HG03521 (cell line): ENCODE data around the gene MPIG6B.
"Not testable (repeated sequence)": the region's sequence is repeated elsewhere in the genome, so short reads cannot be mapped to it uniquely, and the experiment has no call there.

Source experiments
- ATAC-seq: cut with Tn5 transposase; IDR thresholded peaks from one replicate; pipeline ENCODE4 v1.9.1; 2021; ENCODE audit warnings: mild to moderate bottlenecking, moderate library complexity; ENCODE audit not compliant: unreplicated experiment

Gene MPIG6B

GRCh38 chr6:31700740-31701401 lies 22.3 kb upstream of the MPIG6B start:
- ATAC-seq, result no peak

GRCh38 chr6:31701666-31702404 lies 21.3 kb upstream of the MPIG6B start:
- ATAC-seq, result no peak

DNA sequence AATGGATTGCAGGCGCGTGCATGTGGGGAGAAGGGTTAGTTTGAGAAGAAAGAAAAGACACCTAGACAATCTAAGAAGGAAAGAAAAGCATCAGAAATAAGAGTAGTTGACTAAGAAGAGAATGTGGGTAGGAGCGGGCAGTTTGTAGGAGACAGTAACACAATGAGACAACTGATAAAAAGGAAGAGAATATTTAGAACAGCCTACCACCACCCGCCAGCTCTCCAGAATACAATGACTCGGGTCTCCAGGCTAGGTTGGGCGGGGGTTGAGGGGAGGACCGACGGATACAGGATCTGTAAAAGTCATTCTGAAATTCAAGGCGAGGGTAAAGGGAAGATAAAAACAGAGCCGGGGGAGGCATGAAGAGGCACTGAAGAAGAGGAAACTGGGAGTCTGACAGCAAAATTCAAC lies 20.8 kb upstream of the MPIG6B start:
- ATAC-seq, result no peak

- ATAC-seq, result peak; percentile 75
Measured at GRCh38 chr6:31702819-31703716, 20.1 kb upstream of the MPIG6B start, which contains the start of gene ABHD16A. TSS of gene ABHD16A (minus strand) at chr6:31703324. CDS start at chr6:31703281, 43 bp downstream.

- ATAC-seq, result no peak
Measured at GRCh38 chr6:31705931-31706330, 17.2 kb upstream of the MPIG6B start.

DNA sequence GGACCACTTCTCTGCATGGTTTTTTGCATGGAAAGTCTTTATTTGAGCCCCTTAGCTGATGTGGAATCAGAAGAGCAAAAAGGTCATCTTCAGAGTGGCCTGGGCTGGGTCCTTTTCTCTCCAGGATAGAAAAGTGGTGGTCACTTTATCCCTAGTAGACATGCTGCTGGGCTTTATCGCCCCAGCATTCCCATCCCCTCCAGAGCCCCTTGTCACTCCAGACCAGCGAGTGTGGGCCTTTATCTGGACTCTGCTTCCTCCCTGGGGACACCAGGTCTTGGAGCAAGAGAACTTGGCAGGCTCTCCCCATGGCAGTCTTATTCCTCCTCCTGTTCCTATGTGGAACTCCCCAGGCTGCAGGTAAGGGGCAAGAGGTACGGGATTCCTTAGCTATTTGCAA lies 16.6 kb upstream of the MPIG6B start, which contains the start of gene LY6G6F:
Gene LY6G6F (plus strand): TSS at position 268 of the 400 bp plus-strand sequence. CDS start 41 bp downstream, at position 309.
- no peak for ATAC-seq

- no peak for ATAC-seq
Measured at GRCh38 chr6:31707701-31708100, 15.5 kb upstream of the MPIG6B start.

DNA sequence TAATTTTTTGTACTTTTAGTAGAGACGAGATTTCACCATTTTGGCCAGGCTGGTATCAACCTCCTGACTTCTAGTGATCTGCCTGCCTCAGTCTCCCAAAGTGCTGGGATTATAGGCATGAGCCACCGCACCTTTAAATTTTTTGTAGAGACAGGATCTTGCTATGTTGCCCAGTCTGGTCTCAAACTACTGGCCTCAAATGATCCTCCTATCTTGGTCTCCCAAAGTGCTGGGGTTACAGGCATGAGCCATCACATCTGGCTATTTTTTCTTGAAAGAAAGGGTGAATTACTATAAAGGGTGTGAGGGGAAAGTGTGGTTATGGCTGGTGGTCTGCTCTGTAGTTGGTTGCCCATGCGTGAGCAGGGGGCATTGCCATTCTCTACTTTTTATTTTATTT lies 14.9 kb upstream of the MPIG6B start:
- no peak for ATAC-seq

GRCh38 chr6:31709157-31709556 lies 14.0 kb upstream of the MPIG6B start:
- ATAC-seq, result not testable (repeated sequence)

DNA sequence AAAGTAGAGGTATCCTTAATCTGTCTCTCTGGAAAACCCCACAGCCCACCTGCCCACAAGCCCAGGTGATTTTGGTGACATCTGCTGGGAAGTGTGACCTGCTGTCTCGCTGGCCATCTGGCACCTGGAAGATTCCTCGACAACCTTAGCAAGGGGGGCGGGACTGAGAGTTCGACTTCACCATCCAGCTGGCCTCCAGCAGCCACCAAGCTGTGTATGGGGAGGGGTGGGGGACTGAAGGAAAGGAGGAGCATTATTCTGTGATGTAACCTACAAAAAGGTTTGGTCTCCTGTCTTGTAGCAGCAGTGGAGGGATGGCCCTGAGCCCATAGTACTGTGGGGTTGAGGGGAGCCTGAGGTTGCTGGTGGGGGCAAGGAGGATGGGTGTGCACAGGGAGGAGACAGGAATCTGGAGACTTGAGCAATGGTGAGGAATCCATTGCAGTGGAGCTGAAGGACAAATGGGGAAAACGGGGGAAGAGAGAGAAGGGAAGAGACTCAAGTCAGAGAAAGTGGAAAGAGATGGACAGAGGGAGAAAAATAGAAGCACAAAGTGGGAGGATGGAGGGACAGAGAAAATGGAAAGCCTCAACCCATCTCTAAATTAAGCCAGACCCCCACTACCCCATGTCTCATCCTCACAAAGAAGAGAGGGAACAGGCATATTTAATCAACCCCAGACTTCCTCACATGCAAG lies 12.5 kb upstream of the MPIG6B start:
- no peak for ATAC-seq

DNA sequence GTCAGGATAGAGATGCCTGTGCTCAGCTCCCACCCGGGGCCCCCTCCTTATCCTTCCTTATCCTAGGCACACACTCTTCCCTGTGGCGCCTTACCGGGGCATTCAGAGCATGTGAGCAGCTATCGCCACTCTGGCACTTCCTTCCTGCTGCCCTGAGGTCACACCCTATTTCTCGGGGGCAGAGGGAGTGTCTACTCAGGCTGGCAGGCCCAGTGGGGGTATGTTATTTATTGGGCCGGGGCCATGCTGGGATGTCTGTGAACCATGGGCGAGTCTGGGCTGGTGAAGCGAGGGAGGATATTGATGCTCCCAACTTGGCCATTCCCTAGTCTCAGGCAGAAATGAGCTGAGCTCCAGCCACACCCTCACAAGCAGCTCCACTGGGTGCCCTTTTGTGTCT lies 11.9 kb upstream of the MPIG6B start:
- ATAC-seq, result no peak

DNA sequence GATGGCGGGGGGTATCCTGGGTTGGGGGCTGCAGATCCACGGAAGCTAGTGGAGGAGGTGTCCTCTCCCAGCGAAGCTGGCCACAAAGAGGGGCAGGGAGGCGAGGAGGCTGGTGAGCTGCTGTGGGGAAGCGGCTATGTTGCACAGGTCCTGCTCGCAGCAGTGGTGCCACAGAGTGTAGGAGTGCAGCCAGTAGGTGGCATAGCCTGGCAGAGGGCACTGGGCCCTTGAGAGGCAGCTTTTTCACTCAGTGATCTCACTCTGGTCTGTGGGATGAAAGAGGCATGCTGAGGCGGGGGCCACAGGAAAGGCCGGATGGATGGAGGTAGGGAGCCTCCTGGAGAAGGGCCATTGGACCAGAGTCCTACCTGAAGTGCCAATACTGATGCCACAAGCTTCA lies 10.9 kb upstream of the MPIG6B start:
- no peak for ATAC-seq

DNA sequence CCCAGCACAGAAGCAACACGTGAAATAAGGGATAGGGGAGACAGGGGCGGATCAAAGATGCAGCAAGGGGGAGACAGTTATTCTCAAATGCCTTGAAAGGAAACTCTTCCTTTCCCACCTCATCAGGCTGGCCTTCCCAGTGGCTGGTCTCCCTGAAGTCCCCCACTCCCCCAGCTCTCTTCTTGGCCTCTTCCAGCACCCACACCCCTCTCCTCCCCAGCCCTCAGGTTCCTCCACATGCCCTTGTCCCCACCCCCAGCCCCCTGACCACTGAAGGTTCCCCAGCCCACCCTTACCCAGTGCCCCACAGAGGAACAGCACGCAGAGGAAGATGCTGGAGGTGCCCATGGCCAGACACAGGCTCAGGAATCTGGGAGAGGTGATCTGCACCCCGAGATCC lies 9.7 kb upstream of the MPIG6B start:
- ATAC-seq, result no peak

DNA sequence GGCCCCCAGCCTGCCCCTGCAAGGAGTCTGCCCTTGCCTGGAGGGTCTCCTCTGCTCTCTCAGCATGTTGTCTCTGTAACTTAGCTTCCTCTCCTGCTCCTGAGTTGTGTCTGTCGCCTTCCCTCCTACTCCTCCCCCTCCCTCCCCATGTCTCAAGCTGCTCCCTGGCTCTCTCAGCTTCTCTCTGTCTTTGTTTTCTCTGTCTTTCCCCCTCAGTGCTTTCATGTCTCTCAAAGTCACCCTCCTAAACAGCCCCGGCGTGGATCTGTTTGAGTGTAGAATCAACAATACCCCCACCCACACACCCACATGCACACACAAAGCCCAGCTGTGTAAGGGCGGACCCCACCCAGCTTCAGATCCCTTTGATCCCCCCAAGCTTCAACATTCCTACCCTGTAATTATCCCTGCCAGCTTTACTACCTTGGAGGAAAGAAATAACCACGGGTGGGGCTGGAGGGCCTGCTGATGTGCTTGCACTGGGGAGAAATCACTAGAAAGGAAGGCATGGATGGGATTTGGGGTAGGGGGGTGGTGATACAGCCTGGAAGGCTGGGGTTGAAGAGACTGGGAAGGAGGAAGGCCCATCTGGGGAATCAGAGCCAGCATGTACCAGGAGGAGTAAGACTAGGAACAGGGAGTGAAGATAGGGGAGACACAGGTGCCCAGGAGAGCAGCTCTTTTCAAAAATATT lies 9.0 kb upstream of the MPIG6B start:
- no peak for ATAC-seq

- ATAC-seq, result no peak
Measured at GRCh38 chr6:31715022-31715958, 7.9 kb upstream of the MPIG6B start, which contains the start of gene LY6G6D. TSS of gene LY6G6D (plus strand) at chr6:31715348. CDS start at chr6:31715356, 8 bp downstream.

GRCh38 chr6:31717499-31718222 lies 5.5 kb upstream of the MPIG6B start:
- ATAC-seq, result no peak

DNA sequence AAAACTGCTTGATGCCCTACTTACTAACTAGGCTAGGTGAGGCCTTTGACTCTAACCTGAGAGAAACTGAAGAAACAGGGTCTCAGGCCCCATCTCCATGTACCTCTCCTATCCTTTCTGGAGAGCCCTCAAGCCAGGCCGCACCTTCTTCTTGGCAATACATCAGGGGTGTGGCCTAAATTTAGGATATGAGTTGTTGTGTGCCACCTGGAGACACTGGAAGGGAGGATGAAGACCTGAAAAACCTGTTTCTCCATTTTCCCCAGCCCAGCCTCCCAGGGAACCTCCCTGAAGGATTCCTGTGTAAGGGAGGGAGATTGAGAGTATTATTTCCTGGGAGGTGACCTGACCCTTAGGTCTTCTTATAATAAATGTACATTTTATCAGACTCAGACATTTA lies 4.9 kb upstream of the MPIG6B start:
- ATAC-seq, result no peak

DNA sequence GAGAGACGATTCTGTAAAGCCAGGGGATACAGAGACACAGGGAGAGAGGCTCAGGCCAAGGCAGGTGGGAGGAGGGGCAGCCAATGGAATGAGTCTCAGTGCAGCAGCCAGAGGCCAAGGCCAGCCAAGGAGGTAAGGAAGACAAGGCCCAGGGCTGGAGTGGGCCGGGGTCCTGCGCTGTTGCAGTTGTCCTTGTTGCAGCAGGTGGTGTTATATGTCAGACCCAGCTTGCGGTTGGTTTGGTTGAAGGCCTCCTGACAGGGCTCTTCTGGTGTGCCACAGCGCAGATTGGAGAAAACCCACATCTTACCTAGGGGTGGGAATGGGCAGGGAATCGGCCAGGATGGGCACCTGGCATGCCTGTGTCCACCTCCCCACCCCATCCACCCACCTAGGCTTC lies 4.2 kb upstream of the MPIG6B start:
- no peak for ATAC-seq
